Gastrocnemius medialis (tissue), 4 donors: Measurements from ENCODE around the gene DGCR8. TPM values are rescaled to one million over a fixed set of nuclear protein-coding genes. Genes with fewer than 3 reads are reported as not detected.

Source experiments
- ATAC-seq, 2 donors: fragments of 150-250 bp; one replicate each; pipeline ENCODE4 v1.9.1; 2016
- DNase-seq, 2 donors: peaks; one replicate each; pipeline ENCODE4 v3.0.0-alpha.2; 2019
- H3K27ac ChIP-seq, 4 donors: fragments of 200-600 bp; sonication (generic); 1 replicate in 1 of 4; 2 replicates in 3 of 4; pipeline ENCODE4 v1.5.1; 2016 to 2018; ENCODE audit warnings: mild to moderate bottlenecking in 2 of 4, moderate library complexity in 1 of 4
- H3K27me3 ChIP-seq, 3 donors: fragments of 200-600 bp; sonication (generic) in 2 of 3; 1 replicate in 1 of 3; 2 replicates in 2 of 3; pipeline versions ENCODE4 v1.5.1 to v1.6.0; 2016 to 2019; ENCODE audit warnings: mild to moderate bottlenecking in 1 of 3, moderate library complexity in 1 of 3
- H3K36me3 ChIP-seq, 2 donors: fragments of 200-600 bp; sonication (generic) in 1 of 2; one replicate each; pipeline ENCODE4 v1.5.1; 2017 to 2018
- H3K4me1 ChIP-seq, 2 donors: fragments of 200-600 bp; sonication (generic) in 1 of 2; one replicate each; pipeline ENCODE4 v1.5.1; 2016 to 2017; ENCODE audit warnings: mild to moderate bottlenecking in 2 of 2
- H3K4me3 ChIP-seq, 4 donors: fragments of 200-600 bp; sonication (generic) in 3 of 4; 1 replicate in 1 of 4; 2 replicates in 3 of 4; pipeline ENCODE4 v1.5.1; 2016 to 2019; ENCODE audit warnings: mild to moderate bottlenecking in 2 of 4
- H3K9me3 ChIP-seq, 3 donors: fragments of 200-600 bp; sonication (generic) in 2 of 3; 1 replicate in 1 of 3; 2 replicates in 2 of 3; pipeline ENCODE4 v1.5.1; 2016 to 2019
- CTCF ChIP-seq, 5 experiments: fragments of 450-650 bp in 3 of 5; fragments of 200-600 bp in 2 of 5; sonication (generic) in 2 of 5; IDR thresholded peaks in 4 of 5; conservative IDR thresholded peaks in 1 of 5; 1 replicate in 4 of 5; 2 replicates in 1 of 5; pipeline ENCODE4 v1.5.1; 2016 to 2019; ENCODE audit warnings: antibody characterized with exemption in 5 of 5, mild to moderate bottlenecking in 3 of 5, moderate library complexity in 3 of 5
- POLR2A ChIP-seq, 2 donors: fragments of 450-650 bp; IDR thresholded peaks; one replicate each; pipeline ENCODE4 v1.6.1; 2017; ENCODE audit warnings: antibody characterized with exemption in 2 of 2, mild to moderate bottlenecking in 2 of 2, moderate library complexity in 2 of 2
- in situ Hi-C, 4 donors: fragments of 200-750 bp; cut with MboI; loops; one replicate each; pipeline versions ENCODE4 v1.15.0 to v1.8.0; 2017; ENCODE audit warnings: low sequenced_read_pairs in 4 of 4
- intact Hi-C: fragments of 100-400 bp; cut with DNase I; formaldehyde crosslinking; loops from one replicate; pipeline ENCODE4 v1.15.1; 2023; ENCODE audit warnings: low total_unique reads
- total RNA-seq, 4 donors: library from RNA; depleted of rRNA; stranded (reverse); fragments of >200 nt; gene quantifications; one replicate each; pipeline versions ENCODE4 v1.1.0 to v1.2.3, GENCODE V29; 2016

DGCR8 gene
- total RNA-seq, 4 donors from 2014 or later = 5.2 to 16.5 (median 11.2) TPM

- Histone ChIP-seq H3K27me3 (no peaks in the 10 kb centered on the region), H3K9me3 (no peaks in the 10 kb centered on the region), H3K4me1 (no peaks in the 10 kb centered on the region), H3K27ac (no peak overlapping the region), H3K4me3 (no peak overlapping the region), H3K36me3 (peaks cover 0 to 80% of the 10 kb centered on the region in 2 donors)
- DNase-seq (no peak), ATAC-seq (no peak)
- intact Hi-C loops (no loop called here), in situ Hi-C loops (no loop called here)
- TF ChIP-seq CTCF (IDR thresholded peaks at IDR 0.05 in 4 of 5, conservative IDR thresholded peaks at IDR 0.05 in 1 of 5) = no peak
- no peak for TF ChIP-seq POLR2A (IDR thresholded peaks at IDR 0.05)
Observed at GRCh38 chr22:20057596-20058268, 22.3 kb upstream of the DGCR8 start.

- H3K9me3 ChIP-seq = no peaks in the 10 kb centered on the region
- peaks cover 6 to 12% of the 10 kb centered on the region in 2 donors for H3K4me1 ChIP-seq
- H3K27ac ChIP-seq = no peak overlapping the region
- H3K36me3 ChIP-seq = peaks cover 0 to 66% of the 10 kb centered on the region in 2 donors
- no peak for ATAC-seq
- H3K27me3 ChIP-seq = no peaks in the 10 kb centered on the region
- intact Hi-C loops (no loop called here), in situ Hi-C loops (no loop called here)
- TF ChIP-seq POLR2A (IDR thresholded peaks at IDR 0.05) (no peak), CTCF (IDR thresholded peaks at IDR 0.05 in 4 of 5, conservative IDR thresholded peaks at IDR 0.05 in 1 of 5) (no peak)
- H3K4me3 ChIP-seq = no peak overlapping the region
- DNase-seq = no peak
Observed at GRCh38 chr22:20058989-20059770, 20.9 kb upstream of the DGCR8 start.

- no peak for DNase-seq
- Histone ChIP-seq H3K27me3 (no peaks in the 10 kb centered on the region), H3K4me1 (peaks cover 6 to 16% of the 10 kb centered on the region in 2 donors), H3K4me3 (no peak overlapping the region), H3K36me3 (peaks cover 0 to 56% of the 10 kb centered on the region in 2 donors), H3K27ac (no peak overlapping the region), H3K9me3 (no peaks in the 10 kb centered on the region)
- intact Hi-C loops (no loop called here), in situ Hi-C loops (no loop called here)
- no peak for ATAC-seq
- no peak for TF ChIP-seq CTCF (IDR thresholded peaks at IDR 0.05 in 4 of 5, conservative IDR thresholded peaks at IDR 0.05 in 1 of 5)
- TF ChIP-seq POLR2A (IDR thresholded peaks at IDR 0.05) = no peak
Observed at GRCh38 chr22:20060700-20061480, 19.2 kb upstream of the DGCR8 start.

GRCh38 chr22:20061481-20061861 is 18.6 kb upstream of the DGCR8 start:
- DNase-seq (no peak), ATAC-seq (no peak)
- Histone ChIP-seq H3K4me3 (no peak overlapping the region), H3K27me3 (no peaks in the 10 kb centered on the region), H3K27ac (no peak overlapping the region), H3K4me1 (peaks cover 6 to 16% of the 10 kb centered on the region in 2 donors), H3K36me3 (peaks cover 0 to 50% of the 10 kb centered on the region in 2 donors), H3K9me3 (no peaks in the 10 kb centered on the region)
- intact Hi-C loops (no loop called here), in situ Hi-C loops (no loop called here)
- TF ChIP-seq CTCF (IDR thresholded peaks at IDR 0.05 in 4 of 5, conservative IDR thresholded peaks at IDR 0.05 in 1 of 5) = no peak
- TF ChIP-seq POLR2A (IDR thresholded peaks at IDR 0.05) = no peak
